ENCODE data around the gene DLK2.

GRCh38 chr6:43500921-43501320 is 45.6 kb upstream of the DLK2 start:
- TF ChIP-seq CTCF (IDR thresholded peaks at IDR 0.05; ENCODE audit: low read length) (no peak), EZH2 (IDR thresholded peaks at IDR 0.05; ENCODE audit: borderline replicate concordance, low read length) (no peak)
